Esophagus squamous epithelium (tissue), 5 donors: Measurements from ENCODE around the gene SLC27A2. TPM values are rescaled to one million over a fixed set of nuclear protein-coding genes. Genes with fewer than 3 reads are reported as not detected.

Experiments used
- DNase-seq: peaks from one replicate; lab custom pipeline; 2025; lab: John Stamatoyannopoulos, UW
- H3K27ac ChIP-seq, 4 donors: fragments of 200-600 bp; sonication (generic); one replicate each; pipeline ENCODE4 v1.5.1; 2016 to 2019; ENCODE audit warnings: mild to moderate bottlenecking in 1 of 4
- H3K27me3 ChIP-seq, 4 donors: fragments of 200-600 bp; sonication (generic); 1 replicate in 3 of 4; 2 replicates in 1 of 4; pipeline versions ENCODE4 v1.5.1 to v1.6.0; 2017 to 2021; ENCODE audit warnings: antibody characterized with exemption in 1 of 4
- H3K36me3 ChIP-seq, 3 donors: fragments of 200-600 bp; sonication (generic); one replicate each; pipeline ENCODE4 v1.5.1; 2016 to 2019
- H3K4me1 ChIP-seq, 3 donors: fragments of 200-600 bp; sonication (generic); one replicate each; pipeline ENCODE4 v1.5.1; 2017 to 2019
- H3K4me3 ChIP-seq, 4 donors: fragments of 200-600 bp; sonication (generic); 1 replicate in 3 of 4; 2 replicates in 1 of 4; pipeline ENCODE4 v1.5.1; 2016 to 2019; ENCODE audit warnings: mild to moderate bottlenecking in 2 of 4, moderate library complexity in 1 of 4
- H3K9me3 ChIP-seq, 3 donors: fragments of 200-600 bp; sonication (generic); one replicate each; pipeline ENCODE4 v1.5.1; 2016 to 2019
- CTCF ChIP-seq, 6 experiments: fragments of 450-650 bp in 4 of 6; fragments of 200-600 bp in 2 of 6; sonication (generic) in 2 of 6; IDR thresholded peaks; one replicate each; pipeline ENCODE4 v1.5.1; 2016 to 2019; ENCODE audit warnings: antibody characterized with exemption in 6 of 6, mild to moderate bottlenecking in 4 of 6, moderate library complexity in 4 of 6
- POLR2A ChIP-seq, 4 donors: fragments of 450-650 bp; IDR thresholded peaks; one replicate each; pipeline ENCODE4 v1.6.1; 2017; ENCODE audit warnings: antibody characterized with exemption in 4 of 4, mild to moderate bottlenecking in 4 of 4, moderate library complexity in 3 of 4
- WGBS, 2 donors: methylation state at CpG; one replicate each; pipeline ENCODE4 v1.1.5; 2018; 5-methylcytosine and 5-hydroxymethylcytosine counted together
- intact Hi-C: fragments of 100-400 bp; cut with DNase I; formaldehyde crosslinking; loops from one replicate; pipeline ENCODE4 v1.15.0; 2022
- total RNA-seq, 4 donors: library from RNA; depleted of rRNA; stranded (reverse); fragments of >200 nt; gene quantifications; one replicate each; pipeline ENCODE4 v1.1.0, GENCODE V29; 2016
- donor health status: DM: yes; HTN: yes; CAD: no.

Gene SLC27A2
- total RNA-seq, 4 donors from 2014 or later, result 2.2 to 9.4 (median 3.8) TPM

- no peaks in the 10 kb centered on the region for H3K4me1 ChIP-seq
- no peaks in the 10 kb centered on the region for H3K27me3 ChIP-seq
- no peak overlapping the region for H3K27ac ChIP-seq
- H3K4me3 ChIP-seq, result no peak overlapping the region
- no peak for DNase-seq
- H3K9me3 ChIP-seq, result no peaks in the 10 kb centered on the region
- intact Hi-C loops, result no loop called here
- TF ChIP-seq CTCF (IDR thresholded peaks at IDR 0.05), result no peak
- no peak for TF ChIP-seq POLR2A (IDR thresholded peaks at IDR 0.05)
- H3K36me3 ChIP-seq, result no peaks in the 10 kb centered on the region
- 92 to 99% methylated on average over 3 of the region's 3 CpGs for WGBS, 2 donors
Measured at GRCh38 chr15:50225938-50226337, 43.9 kb downstream of the SLC27A2 start.

- 68 to 82% methylated on average over 5 of the region's 5 CpGs for WGBS, 2 donors
- intact Hi-C loops, result no loop called here
Measured at GRCh38 chr15:50227076-50227475, 45.1 kb downstream of the SLC27A2 start.

GRCh38 chr15:50228866-50229265 lies 46.9 kb downstream of the SLC27A2 start:
- H3K27ac ChIP-seq, result no peak overlapping the region
- H3K27me3 ChIP-seq, result no peaks in the 10 kb centered on the region
- no peaks in the 10 kb centered on the region for H3K36me3 ChIP-seq
- 71 to 97% methylated on average over 3 of the region's 3 CpGs for WGBS, 2 donors
- TF ChIP-seq POLR2A (IDR thresholded peaks at IDR 0.05), result no peak
- no peak for TF ChIP-seq CTCF (IDR thresholded peaks at IDR 0.05)
- no peaks in the 10 kb centered on the region for H3K4me1 ChIP-seq
- H3K4me3 ChIP-seq, result no peak overlapping the region
- H3K9me3 ChIP-seq, result no peaks in the 10 kb centered on the region
- intact Hi-C loops, result no loop called here
- no peak for DNase-seq

More at GRCh38 chr15:50227076-50227475, 45.1 kb downstream of the SLC27A2 start:
- no peak for DNase-seq
- Histone ChIP-seq H3K4me3 (no peak overlapping the region), H3K4me1 (no peaks in the 10 kb centered on the region), H3K36me3 (no peaks in the 10 kb centered on the region), H3K27ac (no peak overlapping the region), H3K9me3 (no peaks in the 10 kb centered on the region), H3K27me3 (no peaks in the 10 kb centered on the region)
- TF ChIP-seq POLR2A (IDR thresholded peaks at IDR 0.05) (no peak), CTCF (IDR thresholded peaks at IDR 0.05) (no peak)

- Histone ChIP-seq H3K27me3 (no peaks in the 10 kb centered on the region), H3K27ac (no peak overlapping the region), H3K36me3 (no peaks in the 10 kb centered on the region), H3K4me1 (no peaks in the 10 kb centered on the region), H3K9me3 (no peaks in the 10 kb centered on the region), H3K4me3 (no peak overlapping the region)
- DNase-seq, result no peak
- TF ChIP-seq POLR2A (IDR thresholded peaks at IDR 0.05) (no peak), CTCF (IDR thresholded peaks at IDR 0.05) (no peak)
- intact Hi-C loops, result no loop called here
- WGBS, 2 donors, result 89 to 92% methylated on average over 3 of the region's 3 CpGs
Measured at GRCh38 chr15:50229336-50229735, 47.3 kb downstream of the SLC27A2 start.

GRCh38 chr15:50231761-50232160 lies 49.8 kb downstream of the SLC27A2 start:
- intact Hi-C loops, result no loop called here
- H3K4me3 ChIP-seq, result no peak overlapping the region
- DNase-seq, result no peak
- no peak for TF ChIP-seq CTCF (IDR thresholded peaks at IDR 0.05)
- TF ChIP-seq POLR2A (IDR thresholded peaks at IDR 0.05), result no peak
- no peaks in the 10 kb centered on the region for H3K36me3 ChIP-seq
- no peaks in the 10 kb centered on the region for H3K4me1 ChIP-seq
- H3K27ac ChIP-seq, result no peak overlapping the region
- H3K27me3 ChIP-seq, result no peaks in the 10 kb centered on the region
- H3K9me3 ChIP-seq, result no peaks in the 10 kb centered on the region
